ENCODE data around the gene PPP3R1. TPM values are rescaled to one million over a fixed set of nuclear protein-coding genes. Genes with fewer than 3 reads are reported as not detected.

PPP3R1 gene
- total and polyA plus RNA-seq, 12 donors = 11.8 to 169 (median 52.1) TPM

DNA sequence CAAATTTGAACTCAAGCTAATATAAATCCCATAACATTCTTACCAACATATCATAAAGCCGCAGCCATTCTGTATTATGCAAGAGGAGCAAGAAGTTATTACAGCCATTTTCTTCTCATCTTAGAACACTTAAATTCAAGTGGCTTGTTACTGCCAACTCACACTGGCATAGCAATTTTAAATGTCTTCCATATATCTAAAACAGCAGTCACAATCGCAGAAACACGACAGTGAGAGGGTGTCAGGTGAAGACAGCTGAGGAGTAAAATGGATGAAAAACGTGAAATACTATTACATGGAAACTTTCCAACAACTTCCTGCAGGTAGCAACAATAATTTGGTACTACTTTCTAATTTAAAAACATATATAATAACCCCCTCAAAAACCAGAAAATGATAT is 17.9 kb downstream of the PPP3R1 start:
- intact Hi-C loops (cut with DNase I) = no loop called here
- no peak for TF ChIP-seq POLR2A (IDR thresholded peaks at IDR 0.05)
- TF ChIP-seq, protein P1, sequence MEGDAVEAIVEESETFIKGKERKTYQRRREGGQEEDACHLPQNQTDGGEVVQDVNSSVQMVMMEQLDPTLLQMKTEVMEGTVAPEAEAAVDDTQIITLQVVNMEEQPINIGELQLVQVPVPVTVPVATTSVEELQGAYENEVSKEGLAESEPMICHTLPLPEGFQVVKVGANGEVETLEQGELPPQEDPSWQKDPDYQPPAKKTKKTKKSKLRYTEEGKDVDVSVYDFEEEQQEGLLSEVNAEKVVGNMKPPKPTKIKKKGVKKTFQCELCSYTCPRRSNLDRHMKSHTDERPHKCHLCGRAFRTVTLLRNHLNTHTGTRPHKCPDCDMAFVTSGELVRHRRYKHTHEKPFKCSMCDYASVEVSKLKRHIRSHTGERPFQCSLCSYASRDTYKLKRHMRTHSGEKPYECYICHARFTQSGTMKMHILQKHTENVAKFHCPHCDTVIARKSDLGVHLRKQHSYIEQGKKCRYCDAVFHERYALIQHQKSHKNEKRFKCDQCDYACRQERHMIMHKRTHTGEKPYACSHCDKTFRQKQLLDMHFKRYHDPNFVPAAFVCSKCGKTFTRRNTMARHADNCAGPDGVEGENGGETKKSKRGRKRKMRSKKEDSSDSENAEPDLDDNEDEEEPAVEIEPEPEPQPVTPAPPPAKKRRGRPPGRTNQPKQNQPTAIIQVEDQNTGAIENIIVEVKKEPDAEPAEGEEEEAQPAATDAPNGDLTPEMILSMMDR (IDR thresholded peaks at IDR 0.05) = no peak
- WGBS, 4 donors = 81 to 90% (median 85%) methylated on average over 4 of the region's 4 CpGs
- Histone ChIP-seq H3K36me3 (replicated peaks in 1 of 2) (no peaks in the 10 kb centered on the region), H3K27ac (no peak overlapping the region), H3K4me1 (replicated peaks in 1 of 2) (peaks cover 55 to 69% of the 10 kb centered on the region in 2 donors), H3K4me3 (no peak overlapping the region), H3K9me3 (replicated peaks in 1 of 3) (no peaks in the 10 kb centered on the region), H3K27me3 (no peaks in the 10 kb centered on the region)
- DNase-seq = no peak

DNA sequence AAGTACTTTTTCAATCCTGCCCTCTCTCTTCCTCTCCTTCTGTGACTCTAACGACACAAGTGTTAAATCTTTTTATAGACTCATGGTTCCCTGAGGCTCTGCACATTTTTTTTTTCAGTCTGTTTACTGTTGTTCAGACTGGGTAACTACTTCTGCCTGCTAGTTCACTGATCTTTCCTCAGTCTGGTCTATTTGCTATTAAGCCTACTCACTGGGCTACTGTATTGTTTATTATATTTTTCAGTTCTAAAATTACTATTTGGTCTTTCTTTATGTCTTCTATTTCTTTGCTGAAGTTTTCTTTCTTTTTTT is 21.3 kb downstream of the PPP3R1 start:
- H3K4me3 ChIP-seq = no peak overlapping the region
- H3K9me3 ChIP-seq (replicated peaks in 1 of 3) = no peaks in the 10 kb centered on the region
- peak overlapping the region in 2 of 5 donors; percentile 16 to 25 for H3K27ac ChIP-seq
- TF ChIP-seq, protein P1 (IDR thresholded peaks at IDR 0.05) = no peak
- TF ChIP-seq POLR2A (IDR thresholded peaks at IDR 0.05) = no peak
- intact Hi-C loops (cut with DNase I) = no loop called here
- H3K4me1 ChIP-seq (replicated peaks in 1 of 2) = peaks cover 41 to 58% of the 10 kb centered on the region in 2 donors
- H3K27me3 ChIP-seq = no peaks in the 10 kb centered on the region
- no peaks in the 10 kb centered on the region for H3K36me3 ChIP-seq (replicated peaks in 1 of 2)
- 0 to 25% (median 16%) methylated on average over 1 of the region's 1 CpG for WGBS, 4 donors
- DNase-seq = no peak

DNA sequence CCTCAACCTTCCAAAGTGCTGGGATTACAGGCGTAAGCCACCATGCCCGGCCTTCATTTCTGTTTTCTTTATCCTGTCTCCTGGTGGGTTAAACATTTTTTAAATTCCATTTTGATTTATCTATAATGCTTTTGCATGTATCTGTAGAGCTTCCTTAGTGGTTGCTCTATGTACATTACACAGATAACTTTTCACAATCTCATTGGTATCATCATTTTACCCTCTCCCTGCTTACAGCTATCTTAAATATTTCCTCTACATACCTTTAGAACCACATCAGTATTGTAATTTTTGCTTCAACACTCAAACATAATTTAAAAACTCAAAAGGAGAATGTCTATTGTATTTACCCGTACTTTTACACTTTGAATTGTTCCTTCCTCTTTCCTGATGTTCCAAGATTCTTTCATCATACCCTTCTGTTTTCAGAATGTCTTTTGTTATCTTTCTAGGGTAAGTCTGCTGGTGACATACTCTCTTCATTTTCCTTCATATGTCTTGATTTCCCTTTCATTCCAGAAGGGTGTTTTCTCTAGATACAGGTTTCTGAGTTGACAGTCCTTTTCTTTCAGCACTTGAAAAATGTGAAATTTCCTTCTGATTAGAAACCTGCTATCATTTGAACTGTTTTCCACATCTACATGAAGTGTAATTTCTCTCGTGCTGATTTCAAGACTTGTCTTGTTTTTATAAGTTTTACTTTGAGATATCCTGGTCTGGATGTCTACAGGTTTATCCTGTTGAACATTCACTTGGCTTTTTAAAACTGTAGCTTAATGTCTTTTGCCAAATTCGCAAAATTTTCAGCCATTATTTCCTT is 21.9 kb downstream of the PPP3R1 start:
- Histone ChIP-seq H3K27me3 (no peaks in the 10 kb centered on the region), H3K9me3 (replicated peaks in 1 of 3) (no peaks in the 10 kb centered on the region), H3K36me3 (replicated peaks in 1 of 2) (no peaks in the 10 kb centered on the region), H3K4me3 (no peak overlapping the region), H3K27ac (peak overlapping the region in 2 of 5 donors; percentile 16 to 25), H3K4me1 (replicated peaks in 1 of 2) (peaks cover 41 to 58% of the 10 kb centered on the region in 2 donors)
- TF ChIP-seq, protein P1 (IDR thresholded peaks at IDR 0.05) = no peak
- no peak for TF ChIP-seq POLR2A (IDR thresholded peaks at IDR 0.05)
- intact Hi-C loops (cut with DNase I) = no loop called here
- WGBS, 4 donors = 64 to 76% (median 75%) methylated on average over 5 of the region's 5 CpGs
- no peak for DNase-seq

DNA sequence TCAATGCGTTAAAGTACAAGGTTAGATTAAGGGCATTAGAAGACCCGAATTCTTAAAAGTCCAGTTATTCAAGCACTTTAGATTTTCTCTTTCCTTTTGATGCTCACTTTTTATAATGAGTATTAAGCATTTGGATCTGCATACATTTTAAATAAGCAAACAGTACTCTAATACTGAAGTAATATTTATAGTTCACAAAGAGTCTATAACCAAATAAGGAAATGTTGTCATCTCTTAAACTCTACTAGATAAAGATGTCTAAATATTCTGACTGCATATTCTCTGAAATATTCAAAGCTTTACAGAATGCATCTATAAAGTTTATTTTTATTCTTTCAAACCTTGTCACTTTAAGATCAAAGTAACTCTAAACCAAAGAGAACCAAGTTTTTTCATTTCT is 25.5 kb downstream of the PPP3R1 start:
- intact Hi-C loops (cut with DNase I) = no loop called here
- no peak for TF ChIP-seq POLR2A (IDR thresholded peaks at IDR 0.05)
- TF ChIP-seq, protein P1 (IDR thresholded peaks at IDR 0.05) = no peak
- Histone ChIP-seq H3K36me3 (replicated peaks in 1 of 2) (no peaks in the 10 kb centered on the region), H3K4me1 (replicated peaks in 1 of 2) (peaks cover 56 to 76% of the 10 kb centered on the region in 2 donors), H3K27me3 (no peaks in the 10 kb centered on the region), H3K27ac (no peak overlapping the region), H3K4me3 (no peak overlapping the region), H3K9me3 (replicated peaks in 1 of 3) (no peaks in the 10 kb centered on the region)
- 34 to 43% (median 40%) methylated on average over 2 of the region's 2 CpGs for WGBS, 4 donors
- no peak for DNase-seq
